Tibial nerve (tissue), 3 donors: Measurements from ENCODE around the gene ATP7A.

Source experiments
- CTCF ChIP-seq, 5 experiments: fragments of 200-600 bp in 3 of 5; fragments of 450-650 bp in 2 of 5; sonication (generic) in 3 of 5; IDR thresholded peaks; one replicate each; pipeline ENCODE4 v1.5.1; 2016 to 2019; ENCODE audit warnings: antibody characterized with exemption in 5 of 5, mild to moderate bottlenecking in 3 of 5, moderate library complexity in 2 of 5
- POLR2A ChIP-seq, 2 donors: fragments of 450-650 bp; IDR thresholded peaks; one replicate each; pipeline ENCODE4 v1.6.1; 2017; ENCODE audit warnings: antibody characterized with exemption in 2 of 2, mild to moderate bottlenecking in 2 of 2, moderate library complexity in 2 of 2

- TF ChIP-seq CTCF (IDR thresholded peaks at IDR 0.05) (no peak), POLR2A (IDR thresholded peaks at IDR 0.05) (no peak)
Observed at GRCh38 chrX:77977095-77977494, 66.6 kb downstream of the ATP7A start.
